ENCODE measurements around the gene CACNA1D.

The CACNA1D gene

GRCh38 chr3:53845103-53845880 lies 350.9 kb downstream of the CACNA1D start:
- DNase-seq (ENCODE audit: low spot score): peak; percentile 78

GRCh38 chr3:53845881-53846133 lies 351.4 kb downstream of the CACNA1D start:
- no peak for DNase-seq (ENCODE audit: low spot score)

GRCh38 chr3:53846134-53846850 lies 351.9 kb downstream of the CACNA1D start, which contains the start of the genes CHDH and IL17RB:
TSS of gene CHDH (minus strand) at chr3:53846419. CDS start at chr3:53824008, 22,411 bp downstream.
TSS of gene IL17RB (plus strand) at chr3:53846568. CDS start at chr3:53846589, 21 bp downstream.
- peak; percentile 59 for DNase-seq (ENCODE audit: low spot score)

- no peak for DNase-seq (ENCODE audit: low spot score)
Observed at GRCh38 chr3:53846851-53847155, 352.4 kb downstream of the CACNA1D start.

GRCh38 chr3:53849916-53850315 lies 355.5 kb downstream of the CACNA1D start:
- no peak for DNase-seq (ENCODE audit: low spot score)

- DNase-seq (ENCODE audit: low spot score): no peak
Observed at GRCh38 chr3:53850895-53851294, 356.5 kb downstream of the CACNA1D start.

GRCh38 chr3:53856964-53857363 lies 362.6 kb downstream of the CACNA1D start:
- no peak for DNase-seq (ENCODE audit: low spot score)

- no peak for DNase-seq (ENCODE audit: low spot score)
Observed at GRCh38 chr3:53858096-53858741, 363.8 kb downstream of the CACNA1D start.

- no peak for DNase-seq (ENCODE audit: low spot score)
Observed at GRCh38 chr3:53859178-53859577, 364.8 kb downstream of the CACNA1D start.

GRCh38 chr3:53860196-53860595 lies 365.8 kb downstream of the CACNA1D start:
- no peak for DNase-seq (ENCODE audit: low spot score)

- no peak for DNase-seq (ENCODE audit: low spot score)
Observed at GRCh38 chr3:53862241-53862640, 367.8 kb downstream of the CACNA1D start.

GRCh38 chr3:53863145-53863544 lies 368.7 kb downstream of the CACNA1D start:
- DNase-seq (ENCODE audit: low spot score): no peak

All from RKO (cell line).